Measurements from ENCODE around the gene DIP2C.

DNA sequence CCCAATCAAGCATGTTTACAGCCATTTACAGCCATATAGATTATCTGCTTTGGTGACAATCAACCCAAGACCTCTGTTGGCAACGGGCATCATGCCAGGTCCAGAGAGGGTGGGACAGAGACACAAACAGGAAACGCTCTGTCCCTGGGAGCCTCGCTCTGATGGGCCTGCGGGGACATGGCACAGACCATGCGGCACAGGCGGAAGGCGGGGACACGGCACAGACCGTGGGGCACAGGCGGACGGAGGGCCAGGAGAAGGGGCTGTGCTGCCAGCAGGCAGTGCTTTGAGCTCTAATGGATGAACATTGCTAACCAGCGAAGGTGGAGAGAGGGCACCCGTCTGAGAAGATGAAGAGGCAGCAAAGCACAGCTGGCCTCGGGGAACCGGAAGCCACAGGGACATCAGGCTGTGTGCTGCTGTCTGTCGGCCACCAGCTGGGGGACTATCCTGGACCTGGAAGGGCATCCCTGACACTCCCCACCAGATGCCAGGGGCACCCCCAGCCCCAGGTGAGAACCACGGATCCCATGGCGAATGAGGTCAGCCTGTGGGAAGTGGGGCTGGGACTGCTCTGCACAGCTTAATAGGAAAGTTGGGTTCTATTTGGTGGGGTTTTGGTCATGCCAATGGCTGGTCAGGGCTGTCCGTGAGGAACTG is 61.0 kb downstream of the DIP2C start:
- TF ChIP-seq POLR2A (IDR thresholded peaks at IDR 0.05; ENCODE audit: low read depth, low read length) (no peak), TAF1 (IDR thresholded peaks at IDR 0.05; ENCODE audit: borderline replicate concordance, low read depth, low read length) (no peak), POLR2AphosphoS5 (IDR thresholded peaks at IDR 0.05; ENCODE audit: low read depth, low read length) (no peak)

Measured in GM12892 (cell line).